NB4 (cell line): Measurements from ENCODE around the gene CD46.
"Not testable (repeated sequence)": the region's sequence is repeated elsewhere in the genome, so short reads cannot be mapped to it uniquely, and the experiment has no call there.

ENCODE experiments used
- DNase-seq: peaks from one replicate; pipeline ENCODE4 v3.0.0; 2010; ENCODE audit warnings: low read depth
- H3K4me3 ChIP-seq: one replicate; pipeline ENCODE4 v1.5.1; 2011; ENCODE audit warnings: mild to moderate bottlenecking, low read depth, low read length, moderate library complexity
- MYC ChIP-seq: IDR thresholded peaks from 2 replicates; pipeline ENCODE4 v1.6.1; 2011; ENCODE audit warnings: low read depth, low read length
- POLR2A ChIP-seq: IDR thresholded peaks from 2 replicates; pipeline ENCODE4 v1.6.1; 2011; ENCODE audit warnings: mild to moderate bottlenecking; ENCODE audit not compliant: insufficient read length; ENCODE audit errors: extremely low read depth
- TF ChIP-seq, protein P1 (sequence below): IDR thresholded peaks from one replicate; pipeline ENCODE4 v1.5.1; 2012; ENCODE audit warnings: low read depth, low read length
- TF ChIP-seq, protein P2 (sequence below): IDR thresholded peaks from 2 replicates; pipeline ENCODE4 v1.6.1; 2011; ENCODE audit warnings: low read depth, low read length

The CD46 gene

DNA sequence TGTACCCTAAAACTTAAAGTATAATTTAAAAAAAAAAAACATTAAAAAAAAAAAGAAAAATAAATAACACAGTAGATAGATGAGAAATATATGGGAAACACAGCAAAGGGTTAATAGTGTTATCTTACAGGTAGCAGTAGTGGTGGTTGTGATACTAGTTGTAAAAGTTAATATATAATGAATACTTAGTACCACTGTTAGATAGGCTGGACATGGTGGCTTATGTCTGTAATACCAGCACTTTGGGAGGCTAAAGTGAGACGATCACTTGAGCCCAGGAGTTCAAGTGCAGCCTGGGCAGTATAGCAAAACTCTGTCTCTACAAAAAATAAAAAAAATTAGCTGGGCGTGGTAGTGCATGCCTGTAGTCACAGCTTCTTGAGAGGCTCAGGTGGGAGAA lies 32.6 kb upstream of the CD46 start:
- TF ChIP-seq, protein P1, sequence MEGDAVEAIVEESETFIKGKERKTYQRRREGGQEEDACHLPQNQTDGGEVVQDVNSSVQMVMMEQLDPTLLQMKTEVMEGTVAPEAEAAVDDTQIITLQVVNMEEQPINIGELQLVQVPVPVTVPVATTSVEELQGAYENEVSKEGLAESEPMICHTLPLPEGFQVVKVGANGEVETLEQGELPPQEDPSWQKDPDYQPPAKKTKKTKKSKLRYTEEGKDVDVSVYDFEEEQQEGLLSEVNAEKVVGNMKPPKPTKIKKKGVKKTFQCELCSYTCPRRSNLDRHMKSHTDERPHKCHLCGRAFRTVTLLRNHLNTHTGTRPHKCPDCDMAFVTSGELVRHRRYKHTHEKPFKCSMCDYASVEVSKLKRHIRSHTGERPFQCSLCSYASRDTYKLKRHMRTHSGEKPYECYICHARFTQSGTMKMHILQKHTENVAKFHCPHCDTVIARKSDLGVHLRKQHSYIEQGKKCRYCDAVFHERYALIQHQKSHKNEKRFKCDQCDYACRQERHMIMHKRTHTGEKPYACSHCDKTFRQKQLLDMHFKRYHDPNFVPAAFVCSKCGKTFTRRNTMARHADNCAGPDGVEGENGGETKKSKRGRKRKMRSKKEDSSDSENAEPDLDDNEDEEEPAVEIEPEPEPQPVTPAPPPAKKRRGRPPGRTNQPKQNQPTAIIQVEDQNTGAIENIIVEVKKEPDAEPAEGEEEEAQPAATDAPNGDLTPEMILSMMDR: no peak
- TF ChIP-seq POLR2A (no peak), MYC (no peak)
- TF ChIP-seq, protein P2, sequence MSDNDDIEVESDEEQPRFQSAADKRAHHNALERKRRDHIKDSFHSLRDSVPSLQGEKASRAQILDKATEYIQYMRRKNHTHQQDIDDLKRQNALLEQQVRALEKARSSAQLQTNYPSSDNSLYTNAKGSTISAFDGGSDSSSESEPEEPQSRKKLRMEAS: no peak
- H3K4me3 ChIP-seq: no peak overlapping the region
- no peak for DNase-seq

DNA sequence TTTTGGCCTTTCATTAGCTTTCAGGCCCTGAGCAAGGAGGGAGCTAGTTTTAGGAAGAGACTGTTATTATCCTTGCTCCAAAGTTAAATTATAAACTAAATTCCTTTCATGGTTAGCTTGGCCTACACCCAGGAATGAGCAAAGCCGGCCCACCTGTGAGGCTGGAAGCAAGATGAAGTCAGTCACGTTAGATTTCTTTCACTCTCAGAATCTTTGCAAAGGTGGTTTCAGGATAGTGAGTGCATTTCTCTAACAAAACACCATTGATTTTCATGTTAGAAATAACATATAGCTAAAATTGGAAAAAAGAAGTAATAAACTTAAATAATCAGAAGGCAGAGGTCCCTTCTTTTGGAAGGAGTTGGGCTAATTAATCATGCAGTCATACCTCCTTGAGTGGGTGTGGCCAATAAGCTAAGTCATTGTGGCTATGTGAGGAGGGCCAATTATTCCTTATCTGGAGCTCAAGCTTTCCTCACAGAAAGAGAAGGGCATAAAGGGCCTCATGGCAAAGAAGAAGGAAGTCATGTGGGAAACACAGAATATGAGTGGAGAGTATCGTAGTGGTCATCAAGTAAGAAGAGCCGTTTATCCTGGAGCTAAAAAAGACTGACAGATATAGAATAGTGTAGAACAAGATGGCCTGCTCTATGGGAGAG lies 23.5 kb upstream of the CD46 start:
- not testable (repeated sequence) for DNase-seq

DNA sequence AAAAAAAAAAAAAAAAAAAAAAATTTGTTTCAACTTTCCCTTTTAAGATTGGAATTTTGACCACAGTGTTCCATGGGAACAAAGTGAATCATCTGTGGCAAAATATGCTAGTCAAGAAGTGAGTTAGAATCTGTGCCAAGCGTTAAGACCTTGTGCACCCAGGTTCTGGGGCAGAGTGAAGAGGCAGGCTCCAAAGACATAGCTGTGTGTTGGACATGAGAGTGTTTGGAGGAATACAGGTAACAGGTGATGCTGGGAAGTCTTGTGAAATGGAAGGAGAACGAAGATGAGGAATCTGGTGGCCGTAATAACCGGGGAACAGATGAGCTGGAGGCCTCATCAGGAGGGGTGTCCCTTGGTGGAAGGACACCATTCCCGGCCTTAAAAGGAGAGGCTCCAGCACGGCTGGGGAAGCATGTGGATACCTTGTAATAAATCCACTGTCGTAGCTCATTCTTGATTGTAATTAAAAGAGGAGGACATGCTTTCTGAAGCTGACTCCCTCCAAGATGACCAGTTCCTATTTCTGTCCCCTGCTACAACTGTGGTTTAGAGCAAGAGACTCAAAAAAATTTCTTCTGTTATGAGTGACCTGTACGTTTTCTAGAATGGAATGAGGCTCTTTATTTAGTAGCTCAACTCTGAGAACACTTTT lies 14.2 kb upstream of the CD46 start:
- not testable (repeated sequence) for DNase-seq, H3K4me3 ChIP-seq

More for the DNA sequence above, 23.5 kb upstream of the CD46 start:
- not testable (repeated sequence) for H3K4me3 ChIP-seq

DNA sequence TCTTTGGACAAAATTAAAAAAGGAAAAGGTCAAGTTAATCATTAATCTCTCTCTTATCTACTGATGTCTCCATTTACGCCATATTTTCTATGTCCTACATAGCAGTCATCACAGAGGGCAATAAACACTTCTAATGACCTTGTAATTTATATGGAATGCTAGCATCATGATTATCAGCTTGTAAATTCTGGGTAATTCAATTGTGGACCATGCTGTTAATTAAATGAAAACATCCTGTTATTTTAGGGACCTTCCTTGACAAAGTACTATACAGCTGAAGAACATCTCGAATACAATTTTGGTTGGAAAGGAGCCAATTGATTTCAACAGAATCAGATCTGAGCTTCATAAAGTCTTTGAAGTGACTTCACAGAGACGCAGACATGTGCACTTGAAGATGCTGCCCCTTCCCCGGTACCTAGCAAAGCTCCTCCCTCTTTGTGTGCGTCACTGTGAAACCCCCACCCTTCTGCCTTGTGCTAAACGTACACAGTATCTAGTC lies 13.6 kb upstream of the CD46 start:
- not testable (repeated sequence) for DNase-seq, H3K4me3 ChIP-seq

- TF ChIP-seq, protein P2: no peak
- TF ChIP-seq, protein P1: no peak
- TF ChIP-seq POLR2A (no peak), MYC (no peak)
- H3K4me3 ChIP-seq: no peak overlapping the region
- no peak for DNase-seq
Observed at GRCh38 chr1:207740207-207740606, 11.6 kb upstream of the CD46 start.

DNA sequence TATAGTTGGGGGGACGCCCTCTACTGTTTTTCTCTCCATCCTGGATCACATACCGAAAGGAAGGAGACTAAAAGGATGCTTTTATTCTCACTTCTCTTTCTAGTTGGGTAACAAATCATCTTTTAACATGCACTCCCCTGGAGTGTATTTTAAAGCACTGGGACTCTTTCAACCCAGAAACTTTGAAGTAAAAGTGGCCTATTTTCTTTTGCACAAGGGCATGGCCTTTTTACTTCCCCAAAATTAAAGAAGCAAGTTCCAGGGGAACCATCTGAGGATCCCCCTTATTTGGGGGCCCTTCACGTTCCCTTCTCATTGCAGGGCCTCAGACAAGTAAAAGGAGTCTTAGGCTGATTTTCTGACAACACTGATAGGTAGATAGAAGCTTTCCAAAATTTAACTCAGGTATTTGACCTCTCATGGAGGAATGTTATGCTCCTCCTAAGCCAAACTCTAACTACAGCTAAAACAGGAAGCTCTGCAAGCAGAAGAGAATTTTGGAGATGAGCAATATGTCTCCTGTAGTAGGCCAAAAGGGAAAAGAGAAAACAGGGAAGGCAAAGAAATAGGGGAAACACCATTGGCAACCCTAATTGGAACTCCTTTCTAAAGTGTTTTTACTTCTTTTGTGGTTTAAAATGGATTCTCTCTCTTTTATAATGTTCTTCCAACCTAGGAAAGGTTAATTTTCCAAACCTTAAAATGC lies 8.9 kb upstream of the CD46 start:
- H3K4me3 ChIP-seq: no peak overlapping the region
- no peak for DNase-seq

GRCh38 chr1:207744000-207744534 lies 7.8 kb upstream of the CD46 start:
- TF ChIP-seq, protein P2: no peak
- TF ChIP-seq POLR2A (no peak), MYC (no peak)
- TF ChIP-seq, protein P1: no peak
- no peak overlapping the region for H3K4me3 ChIP-seq
- DNase-seq: no peak

More for the DNA sequence above, 8.9 kb upstream of the CD46 start:
- no peak for TF ChIP-seq MYC
- TF ChIP-seq POLR2A: no peak
- TF ChIP-seq, protein P2: no peak
- TF ChIP-seq, protein P1: no peak
